GM19467 (cell line): Measurements from ENCODE around the gene TMX4.
"Not testable (repeated sequence)": the region's sequence is repeated elsewhere in the genome, so short reads cannot be mapped to it uniquely, and the experiment has no call there.

ENCODE experiments used
- ATAC-seq: cut with Tn5 transposase; IDR thresholded peaks from one replicate; pipeline ENCODE4 v1.9.1; 2021; ENCODE audit warnings: mild to moderate bottlenecking, moderate library complexity; ENCODE audit not compliant: unreplicated experiment

The TMX4 gene

DNA sequence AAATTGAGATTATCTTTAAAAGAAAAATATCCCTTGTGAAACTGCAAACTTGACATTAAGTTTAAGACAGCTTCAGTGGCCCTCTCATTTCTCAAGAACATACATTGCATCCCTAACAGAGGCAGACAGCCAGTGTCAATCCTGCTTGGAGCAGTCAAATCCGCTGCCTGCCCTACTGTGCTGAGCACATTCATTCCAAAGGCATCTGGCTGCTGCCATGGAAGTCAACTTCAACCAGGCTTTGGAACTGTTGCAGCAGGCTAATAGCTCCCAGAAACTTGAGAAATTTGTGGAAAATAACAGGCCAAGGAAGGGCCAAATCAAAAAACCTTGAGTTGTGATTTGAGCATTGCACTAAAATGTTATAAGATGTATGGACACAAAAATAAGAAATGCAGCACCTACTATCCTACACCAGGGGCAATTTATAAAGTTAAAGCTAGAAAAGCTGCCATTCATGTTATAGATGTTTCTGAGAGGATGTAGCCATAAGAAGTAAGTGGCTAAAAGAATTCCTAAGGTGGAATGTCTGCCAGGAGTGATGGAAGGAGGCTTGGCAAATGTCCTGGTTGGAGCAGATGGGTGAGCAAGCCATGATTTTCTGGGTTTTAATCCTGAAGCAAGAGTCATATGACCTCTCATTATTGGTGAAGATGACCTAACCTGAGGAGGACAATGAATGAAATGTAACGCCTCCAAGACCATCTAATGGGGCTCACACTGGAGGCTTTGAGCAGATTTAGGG lies 47.9 kb downstream of the TMX4 start:
- ATAC-seq = no peak

DNA sequence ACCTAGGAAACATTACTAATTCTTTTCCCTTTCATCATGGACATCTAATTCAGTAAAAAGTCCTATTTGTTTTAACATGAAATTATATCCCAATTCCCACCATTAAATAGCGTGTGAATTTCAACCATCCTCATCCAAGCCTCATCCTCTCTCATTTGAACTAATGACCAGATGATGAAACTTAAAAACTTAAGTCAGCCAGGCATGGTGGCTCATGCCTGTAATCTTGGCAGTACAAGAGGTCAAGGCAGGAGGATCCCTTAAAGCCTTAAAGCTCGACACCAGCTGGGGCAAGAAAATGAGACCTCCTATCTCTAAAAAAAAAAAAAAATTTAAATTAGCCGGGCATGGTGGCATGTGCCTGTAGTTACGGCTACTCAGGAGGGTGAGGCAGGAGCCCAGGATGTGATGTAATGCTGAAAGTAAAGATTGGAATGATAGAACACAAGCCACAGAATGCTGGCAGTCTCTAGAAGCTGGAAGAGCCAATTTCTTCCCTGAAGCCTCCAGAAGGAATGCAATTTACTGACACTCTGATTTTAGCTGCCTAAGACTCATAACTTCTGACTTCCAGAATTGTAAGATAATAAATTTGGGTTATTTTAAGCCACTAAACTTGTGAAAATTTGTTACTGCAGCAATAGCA lies 52.2 kb downstream of the TMX4 start:
- ATAC-seq = no peak

DNA sequence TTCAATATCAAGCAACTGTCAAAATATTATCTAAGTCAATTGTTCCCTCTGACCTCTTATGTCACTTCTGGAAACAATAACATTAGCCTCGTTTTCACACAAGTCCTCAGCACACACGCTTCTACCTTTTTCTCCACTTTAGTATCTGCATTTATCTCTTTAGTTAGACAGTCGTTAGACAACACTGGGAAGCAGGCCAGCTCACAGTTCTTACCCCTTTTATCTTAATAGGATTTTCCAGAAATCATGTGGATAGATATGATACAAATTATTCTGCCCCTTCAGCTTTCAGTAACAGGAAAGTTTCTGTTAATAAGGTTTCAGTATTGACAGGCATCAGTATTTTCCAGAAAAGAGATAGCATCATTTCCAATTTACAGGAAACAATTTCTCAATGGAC lies 53.4 kb downstream of the TMX4 start:
- no peak for ATAC-seq

DNA sequence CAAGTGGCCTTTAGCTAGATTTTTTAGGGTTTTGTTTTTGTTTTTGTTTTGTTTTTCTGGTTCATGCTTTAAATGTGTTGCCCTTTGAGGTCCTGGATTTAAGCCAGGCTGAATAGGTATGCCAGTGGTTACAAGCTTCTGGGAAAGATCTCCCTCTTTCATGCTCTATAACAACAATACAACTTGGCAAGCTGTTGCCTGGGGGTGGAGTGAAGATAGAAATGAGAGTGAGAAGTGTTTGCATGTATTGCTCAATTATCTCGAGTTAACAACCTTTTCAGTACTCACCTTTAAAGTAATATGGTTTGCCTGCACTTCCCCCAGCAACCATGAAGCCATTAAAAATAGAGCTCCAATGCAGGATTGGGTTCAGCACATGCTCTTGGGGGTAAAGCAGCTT lies 60.1 kb downstream of the TMX4 start:
- no peak for ATAC-seq

GRCh38 chr20:7956561-7956960 lies 63.0 kb downstream of the TMX4 start:
- ATAC-seq = not testable (repeated sequence)

- no peak for ATAC-seq
Measured at GRCh38 chr20:7950387-7950786, 69.2 kb downstream of the TMX4 start.

DNA sequence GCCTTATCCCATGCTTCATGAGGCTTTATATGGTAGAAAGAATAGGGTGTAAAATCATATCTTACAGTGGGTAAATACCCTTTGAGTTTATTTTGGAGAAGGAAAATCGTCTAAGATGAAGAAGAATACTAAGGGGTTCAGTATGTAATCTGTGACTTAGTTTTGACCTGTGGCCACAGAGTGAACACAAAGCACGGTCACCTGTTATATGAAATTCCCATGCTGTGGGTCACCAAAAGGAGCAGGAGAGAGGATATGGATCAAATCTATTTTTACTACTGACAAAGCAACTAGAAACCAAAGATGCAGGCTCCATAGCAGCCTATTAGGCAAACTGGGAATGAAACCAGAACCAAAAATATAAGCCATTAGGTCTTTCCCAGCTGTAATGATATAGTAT lies 75.7 kb downstream of the TMX4 start:
- no peak for ATAC-seq

GRCh38 chr20:7940341-7940740 lies 79.2 kb downstream of the TMX4 start, which contains the start of gene HAO1:
TSS of gene HAO1 (minus strand) at chr20:7940458. CDS start at chr20:7940422, 36 bp downstream.
- no peak for ATAC-seq

DNA sequence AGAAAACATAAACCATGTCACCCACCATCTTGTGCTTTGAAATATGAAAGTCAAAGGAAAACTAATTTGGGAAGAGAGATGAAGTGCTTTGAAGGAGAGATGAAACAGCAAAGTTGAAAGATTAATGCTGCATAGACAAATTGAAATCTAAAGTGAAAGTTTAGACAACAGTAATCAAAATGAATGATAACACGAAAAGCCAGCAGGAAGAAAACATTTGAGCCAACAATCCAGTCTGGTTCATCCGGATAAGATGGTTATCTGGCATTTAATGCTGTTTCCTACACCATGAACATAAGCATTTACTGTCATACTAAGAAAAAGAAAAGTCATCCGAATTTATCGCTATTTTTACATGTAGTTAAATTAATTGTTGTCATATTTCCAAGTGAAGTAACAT lies 79.9 kb downstream of the TMX4 start:
- no peak for ATAC-seq

DNA sequence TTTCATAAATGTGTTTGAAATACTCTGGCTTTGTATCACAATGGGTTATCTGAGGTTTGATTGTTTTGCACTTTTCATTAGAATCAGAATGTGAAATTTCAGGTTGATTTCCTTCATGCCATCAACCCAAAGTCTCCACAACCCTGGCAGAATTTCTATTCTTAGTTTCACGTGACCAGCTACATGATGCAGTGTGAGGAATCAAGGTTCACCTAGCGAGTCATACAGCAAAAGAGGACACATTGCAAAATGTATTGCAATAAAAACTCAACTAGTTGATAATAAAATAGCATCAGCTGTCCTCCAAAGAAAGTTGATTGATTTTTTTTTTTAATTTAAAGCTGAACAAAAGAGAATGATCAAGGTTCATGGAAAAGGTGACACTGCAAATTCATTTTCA lies 81.5 kb downstream of the TMX4 start:
- ATAC-seq = no peak

- no peak for ATAC-seq
Measured at GRCh38 chr20:7937328-7937727, 82.2 kb downstream of the TMX4 start.

DNA sequence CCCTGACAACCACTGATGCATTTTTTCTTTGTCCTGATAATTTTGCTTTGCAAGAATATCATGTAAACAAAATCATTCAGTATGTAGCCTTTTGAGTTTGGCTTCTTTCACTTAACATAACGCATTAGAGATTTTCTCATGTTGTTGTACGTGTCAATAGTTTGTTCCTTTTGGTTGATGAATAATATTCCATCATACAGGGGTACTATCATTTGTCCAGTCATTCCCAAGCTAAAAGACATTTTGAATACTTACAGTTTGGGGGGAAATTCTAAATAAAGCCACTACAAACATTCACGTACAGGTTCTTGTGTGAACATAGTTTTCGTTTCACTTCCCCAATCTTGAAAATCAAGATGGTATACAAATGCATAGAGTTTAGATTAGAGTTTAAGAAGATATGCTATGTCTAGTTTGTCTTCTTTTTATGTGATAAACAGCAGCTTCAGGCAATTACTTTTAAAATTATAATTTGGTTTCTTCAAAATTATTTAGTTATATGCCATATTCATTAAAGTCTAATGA lies 84.5 kb downstream of the TMX4 start:
- peak; percentile 57 for ATAC-seq

GRCh38 chr20:7933346-7933745 lies 86.2 kb downstream of the TMX4 start:
- ATAC-seq = no peak

- ATAC-seq = no peak
Measured at GRCh38 chr20:7930343-7930742, 89.2 kb downstream of the TMX4 start.
